ENCODE results near the gene ZNF385A.
"Not testable (repeated sequence)": the region's sequence is repeated elsewhere in the genome, so short reads cannot be mapped to it uniquely, and the experiment has no call there.

ZNF385A gene

DNA sequence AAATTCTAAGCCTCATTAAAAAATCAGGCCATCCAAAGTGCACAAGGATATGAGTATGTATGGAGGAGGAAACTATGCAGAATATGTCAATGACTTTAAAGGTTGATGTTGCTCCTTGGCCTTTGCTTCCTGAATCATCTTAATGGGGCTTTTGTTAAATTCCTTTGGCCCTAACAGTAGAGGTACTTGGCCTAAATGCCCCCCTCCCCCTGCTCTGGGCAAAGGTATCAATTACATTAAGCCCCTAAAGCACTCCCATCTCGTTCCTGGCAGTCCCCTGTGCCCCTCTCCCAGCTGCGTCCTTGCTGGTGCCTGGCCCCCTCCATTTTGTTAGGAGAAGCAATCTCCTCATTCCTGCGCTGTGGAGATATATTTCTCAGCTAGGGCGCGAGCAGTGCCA, 54.8 kb downstream of the ZNF385A start:
- FAIRE-seq (no peak), DNase-seq (ENCODE audit: low spot score) (no peak)

DNA sequence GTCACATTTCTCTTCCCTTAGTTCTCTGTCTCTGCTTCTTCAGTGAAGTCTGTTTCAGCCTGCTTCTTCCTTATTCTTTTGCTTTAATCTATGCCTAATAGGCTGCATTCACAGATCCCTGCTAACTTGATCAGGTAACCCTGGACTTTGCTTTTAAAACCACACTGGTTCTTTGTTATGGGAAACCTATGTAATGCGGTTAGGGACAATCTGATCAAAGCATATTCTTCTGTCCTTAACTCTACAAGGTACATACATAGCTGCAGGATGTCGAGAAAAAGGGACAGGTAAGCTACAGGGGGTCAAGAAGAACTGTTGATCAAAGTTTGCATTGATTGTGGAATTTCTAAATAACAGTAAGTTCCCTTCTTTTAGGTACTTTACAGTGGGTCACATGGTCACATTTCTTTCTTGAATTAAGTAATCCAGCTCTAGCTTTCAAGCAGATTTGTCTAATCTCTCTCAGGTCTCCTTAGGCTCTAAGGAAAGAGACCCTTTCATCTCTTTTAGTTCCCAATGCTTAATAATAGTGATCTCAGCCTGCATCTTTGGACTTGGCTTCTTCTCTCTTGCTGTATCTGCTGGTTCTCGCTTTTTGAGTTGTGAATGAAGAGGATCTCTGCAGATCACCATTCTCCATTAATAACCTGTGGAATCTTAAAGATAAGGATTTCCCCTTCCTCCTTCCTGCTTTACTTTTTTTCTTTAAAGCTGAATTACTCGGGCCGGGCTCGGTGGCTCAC, 55.8 kb downstream of the ZNF385A start:
- FAIRE-seq: no peak
- no peak for DNase-seq (ENCODE audit: low spot score)

DNA sequence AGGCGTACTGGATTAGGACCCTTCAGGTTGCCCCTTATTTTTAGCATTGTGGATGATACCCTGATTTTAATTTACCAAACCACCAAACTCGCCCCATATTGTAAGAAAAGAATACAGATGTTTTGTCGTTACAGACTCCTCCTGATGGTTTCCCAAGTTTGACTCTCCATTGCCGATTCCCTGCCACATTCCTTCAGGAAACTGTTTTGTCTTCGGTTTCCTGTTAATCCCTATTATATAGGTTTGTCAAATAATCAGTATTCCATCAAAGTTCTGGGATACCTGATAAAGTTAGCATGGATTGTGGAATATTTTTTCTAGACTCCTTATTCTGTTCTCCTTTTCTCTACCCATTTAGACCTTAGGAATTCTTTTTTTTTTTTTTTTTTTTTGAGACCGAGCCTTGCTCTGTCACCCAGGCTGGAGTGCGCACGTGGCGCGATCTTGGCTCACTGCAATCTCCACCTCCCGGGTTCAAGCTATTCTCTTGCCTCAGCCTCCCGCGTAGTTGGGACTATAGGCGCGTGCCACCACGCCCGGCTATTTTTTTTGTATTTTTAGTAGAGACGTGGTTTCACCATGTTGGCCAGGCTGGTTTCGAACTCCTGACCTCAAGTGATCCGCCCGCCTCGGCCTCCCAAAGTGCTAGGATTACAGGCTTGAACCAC, 59.0 kb downstream of the ZNF385A start:
- DNase-seq (ENCODE audit: low spot score); FAIRE-seq: not testable (repeated sequence)

DNA sequence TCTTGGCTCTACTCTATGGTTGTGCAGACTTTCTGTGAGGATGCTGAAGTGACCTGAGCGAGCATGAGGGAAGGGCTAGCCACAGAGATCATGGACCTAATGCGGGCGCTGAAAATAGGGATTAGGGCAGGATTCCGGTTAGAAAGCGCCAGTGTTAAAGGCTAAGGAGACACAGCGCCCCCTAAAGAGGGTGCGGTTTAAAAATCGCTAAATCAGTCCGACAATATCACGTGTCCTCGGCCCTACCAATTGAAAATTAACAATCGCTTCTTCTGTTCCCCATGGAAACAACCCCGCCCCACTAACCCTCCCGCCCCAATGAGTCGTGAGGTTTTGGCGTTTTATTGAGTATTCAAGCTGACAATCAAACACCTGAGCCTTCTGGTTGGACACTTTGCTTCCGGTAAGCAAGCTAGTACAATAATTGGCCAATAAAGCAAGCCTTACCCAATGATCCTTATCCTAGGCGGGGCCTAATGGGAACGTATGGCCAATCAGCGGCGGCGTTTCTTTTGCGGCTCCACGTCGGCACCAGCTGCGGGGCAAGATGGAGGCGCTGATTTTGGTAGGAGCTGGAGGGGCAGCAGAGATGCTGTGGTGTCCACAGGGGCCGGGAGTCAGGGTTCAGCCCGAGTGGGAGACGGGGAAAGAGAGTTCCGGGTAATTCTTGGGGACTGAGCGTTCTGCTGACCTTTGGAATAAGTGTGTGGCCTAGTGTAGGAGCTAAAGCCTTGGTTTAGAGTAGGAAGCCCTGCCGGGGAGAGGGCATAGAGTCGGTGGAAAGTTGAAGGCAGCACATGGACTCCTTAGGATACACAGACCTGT, 59.7 kb downstream of the ZNF385A start, which contains the start of gene COPZ1:
TSS of gene COPZ1 (plus strand) at position 515 of the 825 bp plus-strand sequence. CDS start at position 548, 33 bp downstream.
- DNase-seq (ENCODE audit: low spot score): peak; percentile 99
- peak; percentile 89 for FAIRE-seq

DNA sequence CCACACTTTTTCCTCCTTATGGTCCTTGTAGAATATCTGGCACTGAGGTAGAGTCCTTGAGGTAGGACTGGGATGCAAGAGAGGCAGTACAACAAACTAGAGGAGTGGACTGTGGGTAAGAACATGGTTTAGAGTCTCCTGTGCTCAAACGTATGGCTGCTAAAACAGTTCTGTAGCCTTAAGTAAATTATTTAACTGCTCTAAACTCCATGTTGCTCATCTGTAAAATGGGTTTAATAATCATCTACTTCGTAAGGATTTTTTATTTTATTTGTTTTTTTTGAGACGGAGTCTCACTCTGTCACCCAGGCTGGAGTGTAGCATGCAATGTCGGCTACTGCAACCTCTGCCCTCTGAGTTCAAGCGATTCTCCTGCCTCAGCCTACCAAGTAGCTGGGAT, 63.2 kb downstream of the ZNF385A start:
- FAIRE-seq (no peak), DNase-seq (ENCODE audit: low spot score) (no peak)

Measured in RCC 7860 (cell line).